H1 (cell line): ENCODE data around the gene AOAH. TPM values are rescaled to one million over a fixed set of nuclear protein-coding genes. Genes with fewer than 3 reads are reported as not detected.

Experiments
- CTCF ChIA-PET: fragments of 300-600 bp; sonication (Branson Sonifier 250); formaldehyde crosslinking; loops from one replicate; lab custom pipeline; 2021; ENCODE audit not compliant: partially characterized antibody; lab: Charles Lee
- POLR2A ChIA-PET: fragments of 300-600 bp; sonication (Branson Sonifier 250); formaldehyde crosslinking; loops from one replicate; lab custom pipeline; 2021; ENCODE audit warnings: inconsistent platforms; ENCODE audit not compliant: partially characterized antibody; lab: Charles Lee
- DNase-seq, 2 experiments: peaks; one replicate each; pipeline versions ENCODE4 v3.0.0 to v3.0.0-alpha.2; 2010 to 2022; ENCODE audit warnings: low spot score in 2 of 2, low read depth in 1 of 2, mixed read lengths in 1 of 2
- FAIRE-seq: peaks from 2 replicates; lab custom pipeline; 2011; peaks lifted over from hg19 to GRCh38; lab: Jason Lieb, UNC
- H2AFZ ChIP-seq: 2 replicates; pipeline ENCODE4 v1.8.1; 2012; ENCODE audit warnings: low read length, inconsistent platforms
- H2AK5ac ChIP-seq: 2 replicates; pipeline ENCODE4 v1.6.1; 2013; ENCODE audit warnings: low read depth, low read length
- H2BK120ac ChIP-seq: replicated peaks from 2 replicates; pipeline ENCODE3; 2013; ENCODE audit warnings: low read depth, low read length, inconsistent platforms
- H2BK12ac ChIP-seq: 2 replicates; pipeline ENCODE4 v1.6.1; 2013; ENCODE audit warnings: low read depth, low read length
- H2BK15ac ChIP-seq: 2 replicates; pipeline ENCODE4 v1.6.1; 2013; ENCODE audit warnings: low read length
- H2BK20ac ChIP-seq: 2 replicates; pipeline ENCODE4 v1.6.1; 2013; ENCODE audit warnings: low read length
- H2BK5ac ChIP-seq: 2 replicates; pipeline ENCODE4 v1.6.1; 2013; ENCODE audit warnings: low read depth, low read length
- H3K14ac ChIP-seq: 2 replicates; pipeline ENCODE4 v1.6.1; 2013; ENCODE audit warnings: inconsistent platforms; ENCODE audit not compliant: insufficient read length
- H3K18ac ChIP-seq: 2 replicates; pipeline ENCODE4 v1.6.1; 2013; ENCODE audit warnings: low read length; ENCODE audit errors: extremely low read depth
- H3K23ac ChIP-seq: 2 replicates; pipeline ENCODE4 v1.6.1; 2013; ENCODE audit warnings: inconsistent platforms; ENCODE audit not compliant: insufficient read length
- H3K23me2 ChIP-seq: 2 replicates; pipeline ENCODE4 v1.6.1; 2013; ENCODE audit warnings: low read depth, low read length
- H3K27ac ChIP-seq: 2 replicates; pipeline ENCODE4 v1.6.1; 2011; ENCODE audit warnings: low read depth, low read length, inconsistent platforms
- H3K27me3 ChIP-seq, 4 experiments: replicated peaks in 1 of 4; 1 replicate in 1 of 4; 2 replicates in 3 of 4; pipeline versions ENCODE4 v1.6.1 to v1.8.1; 2011 to 2013; ENCODE audit warnings: low read length in 3 of 4, mild to moderate bottlenecking in 3 of 4, inconsistent platforms in 2 of 4, mixed read lengths in 2 of 4, moderate library complexity in 1 of 4; ENCODE audit not compliant: control insufficient read depth in 3 of 4, insufficient read depth in 3 of 4; ENCODE audit errors: extremely low read depth in 1 of 4
- H3K36me3 ChIP-seq, 4 experiments: 2 replicates each; pipeline versions ENCODE4 v1.6.1 to v1.8.1; 2011 to 2013; ENCODE audit warnings: mild to moderate bottlenecking in 4 of 4, low read length in 3 of 4, moderate library complexity in 2 of 4, control low read depth in 1 of 4, inconsistent platforms in 1 of 4; ENCODE audit not compliant: insufficient read depth in 4 of 4, control insufficient read depth in 2 of 4
- H3K4ac ChIP-seq: replicated peaks from 2 replicates; pipeline ENCODE3; 2013; ENCODE audit warnings: low read length, low read depth, mixed read lengths, inconsistent platforms; ENCODE audit not compliant: insufficient read length
- H3K4me1 ChIP-seq, 4 experiments: replicated peaks in 1 of 4; 1 replicate in 1 of 4; 2 replicates in 3 of 4; pipeline versions ENCODE4 v1.6.1 to v1.8.1; 2011 to 2013; ENCODE audit warnings: low read length in 3 of 4, inconsistent platforms in 2 of 4, mixed read lengths in 1 of 4; ENCODE audit not compliant: insufficient read depth in 4 of 4, control insufficient read depth in 3 of 4
- H3K4me2 ChIP-seq, 2 experiments: 2 replicates each; pipeline versions ENCODE4 v1.6.1 to v1.8.1; 2011 to 2013; ENCODE audit warnings: low read depth in 2 of 2, low read length in 2 of 2, control low read depth in 1 of 2, inconsistent platforms in 1 of 2, mild to moderate bottlenecking in 1 of 2; ENCODE audit not compliant: insufficient read depth in 1 of 2
- H3K4me3 ChIP-seq, 4 experiments: fragments of 200-600, 300-600 bp in 1 of 4; sonication (generic), shearing (Covaris generic), sonication (Bioruptor Twin) in 1 of 4; 2 replicates each; pipeline versions ENCODE4 v1.5.1 to v1.8.1; 2011 to 2016; ENCODE audit warnings: low read length in 4 of 4, low read depth in 3 of 4, control low read depth in 2 of 4, inconsistent platforms in 2 of 4, mild to moderate bottlenecking in 2 of 4, mixed read lengths in 1 of 4, moderate library complexity in 1 of 4; ENCODE audit not compliant: insufficient read depth in 2 of 4; ENCODE audit errors: extremely low read depth in 1 of 4
- H3K56ac ChIP-seq: replicated peaks from 2 replicates; pipeline ENCODE3; 2013; ENCODE audit warnings: low read depth, mild to moderate bottlenecking, mixed read lengths, low read length, inconsistent platforms; ENCODE audit not compliant: insufficient read length
- H3K79me1 ChIP-seq: 2 replicates; pipeline ENCODE4 v1.6.1; 2013; ENCODE audit warnings: low read depth, low read length, control low read depth
- H3K79me2 ChIP-seq, 2 experiments: 2 replicates each; pipeline versions ENCODE4 v1.6.1 to v1.8.1; 2012 to 2013; ENCODE audit warnings: low read length in 2 of 2, mild to moderate bottlenecking in 2 of 2, inconsistent platforms in 1 of 2; ENCODE audit not compliant: insufficient read depth in 2 of 2, control insufficient read depth in 1 of 2
- H3K9ac ChIP-seq, 4 experiments: replicated peaks in 1 of 4; 1 replicate in 1 of 4; 2 replicates in 3 of 4; pipeline versions ENCODE4 v1.6.1 to v1.8.1; 2011 to 2013; ENCODE audit warnings: low read depth in 3 of 4, low read length in 3 of 4, control low read depth in 2 of 4, mild to moderate bottlenecking in 2 of 4, moderate library complexity in 2 of 4, inconsistent platforms in 1 of 4; ENCODE audit errors: extremely low read depth in 1 of 4
- H3K9me3 ChIP-seq, 2 experiments: 2 replicates each; pipeline versions ENCODE4 v1.6.1 to v1.8.1; 2012 to 2013; ENCODE audit warnings: mild to moderate bottlenecking in 2 of 2, moderate library complexity in 2 of 2, control low read depth in 1 of 2, inconsistent platforms in 1 of 2, low read depth in 1 of 2, low read length in 1 of 2, mixed read lengths in 1 of 2; ENCODE audit not compliant: insufficient read depth in 2 of 2
- H4K20me1 ChIP-seq, 2 experiments: replicated peaks in 1 of 2; 2 replicates each; pipeline versions ENCODE3 to v1.8.1; 2011 to 2013; ENCODE audit warnings: inconsistent platforms in 2 of 2, low read length in 2 of 2, mild to moderate bottlenecking in 1 of 2; ENCODE audit not compliant: insufficient read depth in 2 of 2, control insufficient read depth in 1 of 2
- H4K5ac ChIP-seq: 2 replicates; pipeline ENCODE4 v1.6.1; 2013; ENCODE audit warnings: low read length, low read depth, mixed read lengths, inconsistent platforms; ENCODE audit not compliant: insufficient read length
- H4K8ac ChIP-seq: 2 replicates; pipeline ENCODE4 v1.8.0; 2013; ENCODE audit warnings: mild to moderate bottlenecking, moderate library complexity, low read length, inconsistent platforms; ENCODE audit not compliant: insufficient read depth; ENCODE audit errors: extremely low read depth
- H4K91ac ChIP-seq: replicated peaks from 2 replicates; pipeline ENCODE3; 2013; ENCODE audit warnings: low read length, mixed read lengths, inconsistent platforms; ENCODE audit not compliant: insufficient read length
- ATF2 ChIP-seq: IDR thresholded peaks from 2 replicates; pipeline ENCODE4 v1.6.1; 2012; ENCODE audit warnings: low read length, inconsistent platforms
- BRCA1 ChIP-seq: IDR thresholded peaks from 2 replicates; pipeline ENCODE4 v1.6.1; 2012; ENCODE audit warnings: low read depth, low read length, improper control_type of control experiment
- CBX8 ChIP-seq: fragments of 300-800, 300-1000 bp; sonication (generic); IDR thresholded peaks from 2 replicates; pipeline ENCODE4 v1.7.1; 2016; ENCODE audit warnings: low read depth, low read length, borderline replicate concordance
- POLR2A ChIP-seq, 2 experiments: IDR thresholded peaks; 1 replicate in 1 of 2; 2 replicates in 1 of 2; pipeline ENCODE4 v1.6.1; 2011; ENCODE audit warnings: low read depth in 2 of 2, low read length in 2 of 2, mild to moderate bottlenecking in 2 of 2; ENCODE audit errors: control extremely low read depth in 1 of 2
- SAP30 ChIP-seq: fragments of 300-600 bp; sonication (generic); IDR thresholded peaks from 2 replicates; pipeline ENCODE4 v1.7.1; 2012; ENCODE audit warnings: low read length, moderate library complexity, mild to moderate bottlenecking, inconsistent platforms; ENCODE audit not compliant: insufficient read depth, insufficient replicate concordance
- SP2 ChIP-seq: IDR thresholded peaks from 2 replicates; pipeline ENCODE4 v1.6.1; 2012; ENCODE audit warnings: mild to moderate bottlenecking, low read length, inconsistent platforms
- ZNF274 ChIP-seq: IDR thresholded peaks from 2 replicates; pipeline ENCODE4 v1.7.0; 2012; ENCODE audit warnings: low read length, borderline replicate concordance; ENCODE audit errors: extremely low read depth
- WGBS, 2 experiments: shearing (Covaris generic) in 1 of 2; methylation state at CpG; one replicate each; pipeline versions ENCODE4 v1.1.6 to v1.1.7; 2013 to 2015; ENCODE audit warnings: low lambda C conversion rate in 2 of 2, mixed read lengths in 2 of 2, inconsistent platforms in 1 of 2, low coverage in 1 of 2, missing lambda C conversion rate in 1 of 2; ENCODE audit not compliant: insufficient replicate concordance in 2 of 2, insufficient coverage in 1 of 2, insufficient read length in 1 of 2; ENCODE audit errors: extremely low coverage in 1 of 2, missing lambda C conversion rate in 1 of 2; 5-methylcytosine and 5-hydroxymethylcytosine counted together
- polyA plus RNA-seq, 7 experiments: library from polyadenylated mRNA; depleted of rRNA in 3 of 7; stranded (reverse) in 5 of 7; unstranded in 2 of 7; fragments of >200 nt in 5 of 7; fragments of 200-250 nt in 2 of 7; gene quantifications; 1 replicate in 5 of 7; 2 replicates in 1 of 7; 4 replicates in 1 of 7; pipeline versions ENCODE4 v1.2.1 to v1.2.3, GENCODE V29; 2011 to 2013; ENCODE audit warnings: missing spikeins in 2 of 7, mixed read lengths in 2 of 7
- total RNA-seq: library from RNA; stranded (reverse); fragmentation: NEBNext Ultra II Directional; extraction: Animal tissue kit (Norgen Biotek cat#: 25700); gene quantifications from 2 replicates; pipeline ENCODE4 v1.2.1, GENCODE V29; 2021
- TF ChIP-seq, protein P1 (sequence below), 3 experiments: IDR thresholded peaks; 1 replicate in 2 of 3; 2 replicates in 1 of 3; pipeline versions ENCODE4 v1.5.1 to v1.6.1; 2011; ENCODE audit warnings: low read length in 3 of 3, mild to moderate bottlenecking in 3 of 3, inconsistent platforms in 2 of 3, low read depth in 1 of 3, moderate library complexity in 1 of 3; ENCODE audit not compliant: insufficient read depth in 1 of 3; ENCODE audit errors: control extremely low read depth in 1 of 3

AOAH gene
- total and polyA plus RNA-seq, 2 of the 8 experiments (the other 6 are each of a cell fraction or from before 2014, with no cell fraction given): 0.08 TPM; not detected in 1

DNA sequence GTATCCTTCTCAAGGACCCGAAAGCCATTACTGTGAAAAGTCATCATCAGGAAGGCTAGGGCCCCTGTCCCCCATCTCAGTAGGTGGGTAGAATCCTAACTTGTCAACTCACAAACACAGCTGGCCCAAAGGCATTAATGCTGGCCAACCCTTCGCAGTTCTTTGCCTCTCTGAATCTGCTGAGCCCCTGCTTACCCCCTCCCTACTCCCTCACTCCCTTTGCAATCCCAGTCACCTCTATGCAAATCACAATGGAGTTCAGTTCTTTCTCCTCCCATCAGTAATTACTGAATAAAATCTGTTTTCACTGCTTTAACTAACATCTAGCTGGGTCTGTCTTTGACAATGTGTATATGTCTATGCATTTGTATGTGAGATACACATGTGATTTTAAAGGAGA is 38.1 kb upstream of the AOAH start:
- peaks cover 0 to 14% (median 5%) of the 10 kb centered on the region in 4 experiments; a peak in 5 of 7 replicates for H3K4me1 ChIP-seq
- FAIRE-seq (no peak), DNase-seq (no peak)
- H2BK15ac ChIP-seq: no peak overlapping the region
- no peak overlapping the region for H4K5ac ChIP-seq
- no peaks in the 10 kb centered on the region; a peak in 1 of 7 replicates for H3K27me3 ChIP-seq
- no peak overlapping the region for H3K56ac ChIP-seq
- 0 out of 2 replicates have a peak overlapping the region, but pooled peaks have one; percentile 31 for H2BK12ac ChIP-seq
- H3K9ac ChIP-seq: no peak overlapping the region
- 83% methylated on average over 2 of the region's 2 CpGs; no CpG with 5 or more reads in 1 of the 2 experiments for WGBS, 2 experiments
- CTCF ChIA-PET: interaction anchor here (0.6 to 1.9 kb wide), 6 partner anchors 15 to 399 kb away, joined by 3 to 7 read pairs (median 4); no protein-coding TSS in a partner anchor
- H3K27ac ChIP-seq: no peak overlapping the region
- no peak overlapping the region for H4K91ac ChIP-seq
- no peak overlapping the region for H2AK5ac ChIP-seq
- H3K79me1 ChIP-seq: no peaks in the 10 kb centered on the region
- peak overlapping the region in 1 of 4 experiments; percentile 14; a peak in 1 of 8 replicates for H3K4me3 ChIP-seq
- H2BK5ac ChIP-seq: no peak overlapping the region
- H3K36me3 ChIP-seq: no peaks in the 10 kb centered on the region
- peak overlapping the region; percentile 25; the same call in 1 of the 2 replicates for H2AFZ ChIP-seq
- no peak overlapping the region for H3K23ac ChIP-seq
- H3K9me3 ChIP-seq: no peaks in the 10 kb centered on the region
- POLR2A ChIA-PET: no interaction called here
- H2BK20ac ChIP-seq: no peak overlapping the region; the same call in 1 of the 2 replicates
- H2BK120ac ChIP-seq: peak overlapping the region; percentile 48
- H3K14ac ChIP-seq: no peak overlapping the region
- no peaks in the 10 kb centered on the region for H3K79me2 ChIP-seq
- no peak overlapping the region for H3K4ac ChIP-seq
- no peaks in the 10 kb centered on the region for H3K23me2 ChIP-seq
- H4K8ac ChIP-seq: no peak overlapping the region
- H3K18ac ChIP-seq: peak overlapping the region; percentile 53; the same call in 1 of the 2 replicates
- H4K20me1 ChIP-seq: no peaks in the 10 kb centered on the region
- H3K4me2 ChIP-seq: peak overlapping the region; percentile 31 to 34; a peak in 2 of 4 replicates
- TF ChIP-seq CBX8 (no peak), ATF2 (no peak), POLR2A (IDR thresholded peaks at IDR 0.05; ENCODE audit: control extremely low read depth in 1 of 2, low read depth in 2 of 2, low read length in 2 of 2) (no peak), ZNF274 (no peak), BRCA1 (no peak), SAP30 (no peak), SP2 (no peak)
- TF ChIP-seq, protein P1, sequence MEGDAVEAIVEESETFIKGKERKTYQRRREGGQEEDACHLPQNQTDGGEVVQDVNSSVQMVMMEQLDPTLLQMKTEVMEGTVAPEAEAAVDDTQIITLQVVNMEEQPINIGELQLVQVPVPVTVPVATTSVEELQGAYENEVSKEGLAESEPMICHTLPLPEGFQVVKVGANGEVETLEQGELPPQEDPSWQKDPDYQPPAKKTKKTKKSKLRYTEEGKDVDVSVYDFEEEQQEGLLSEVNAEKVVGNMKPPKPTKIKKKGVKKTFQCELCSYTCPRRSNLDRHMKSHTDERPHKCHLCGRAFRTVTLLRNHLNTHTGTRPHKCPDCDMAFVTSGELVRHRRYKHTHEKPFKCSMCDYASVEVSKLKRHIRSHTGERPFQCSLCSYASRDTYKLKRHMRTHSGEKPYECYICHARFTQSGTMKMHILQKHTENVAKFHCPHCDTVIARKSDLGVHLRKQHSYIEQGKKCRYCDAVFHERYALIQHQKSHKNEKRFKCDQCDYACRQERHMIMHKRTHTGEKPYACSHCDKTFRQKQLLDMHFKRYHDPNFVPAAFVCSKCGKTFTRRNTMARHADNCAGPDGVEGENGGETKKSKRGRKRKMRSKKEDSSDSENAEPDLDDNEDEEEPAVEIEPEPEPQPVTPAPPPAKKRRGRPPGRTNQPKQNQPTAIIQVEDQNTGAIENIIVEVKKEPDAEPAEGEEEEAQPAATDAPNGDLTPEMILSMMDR (IDR thresholded peaks at IDR 0.05; ENCODE audit: control extremely low read depth in 1 of 3, insufficient read depth in 1 of 3, low read depth in 1 of 3, low read length in 3 of 3): no peak
